SH-SY5Y (cell line): ENCODE data around the gene PRAMEF26.
"Not testable (repeated sequence)": the region's sequence is repeated elsewhere in the genome, so short reads cannot be mapped to it uniquely, and the experiment has no call there.

ENCODE experiments used
- GATA2 ChIP-seq: IDR thresholded peaks from 2 replicates; pipeline ENCODE4 v1.6.1; 2011; ENCODE audit warnings: mild to moderate bottlenecking, low read depth, low read length
- GATA3 ChIP-seq: IDR thresholded peaks from 2 replicates; pipeline ENCODE4 v1.6.1; 2011; ENCODE audit warnings: low read depth, mild to moderate bottlenecking, low read length, moderate library complexity

DNA sequence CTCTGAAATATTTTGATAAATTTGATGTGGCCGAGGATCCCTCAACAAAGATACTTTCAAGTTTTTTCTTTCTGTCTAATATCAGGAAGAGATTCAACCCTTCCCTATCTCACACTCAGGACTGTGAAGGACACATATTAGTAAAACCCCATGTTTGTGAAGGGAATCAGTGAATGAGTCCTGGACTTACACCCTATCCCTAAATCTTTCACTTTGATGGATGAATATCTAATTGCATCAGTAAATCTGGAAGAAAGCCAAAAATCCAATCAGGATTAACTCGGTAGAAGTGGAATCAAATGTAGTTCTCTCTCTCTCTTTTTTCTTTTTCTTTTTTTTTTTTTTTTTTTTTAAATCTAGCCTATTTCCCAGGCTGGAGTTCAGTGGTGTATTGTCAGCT lies 15.7 kb upstream of the PRAMEF26 start, which contains the start of gene PRAMEF9:
- TF ChIP-seq GATA3, GATA2: not testable (repeated sequence)
